Stimulated activated effector memory CD8-positive, alpha-beta T cell treated with anti-CD3 and anti-CD28 coated beads, Interleukin-12 subunit alpha, Interleukin-12 subunit beta, amount 100 ng/mL, for 72 hours (primary cell): ENCODE data around the gene DHRS3.
"Not testable (repeated sequence)": the region's sequence is repeated elsewhere in the genome, so short reads cannot be mapped to it uniquely, and the experiment has no call there.

Experiments
- ATAC-seq: fragments of 150-1000 bp; cut with Tn5 transposase; 2 replicates; pipeline ENCODE4 v1.10.0; 2021
- DNase-seq, 2 donors: peaks; one replicate each; pipeline ENCODE4 v3.0.0; 2021 to 2022; ENCODE audit warnings: low spot score in 2 of 2
- H3K27ac Mint-ChIP-seq: one replicate; pipeline ENCODE4 v1.8.0; 2022; ENCODE audit warnings: mild to moderate bottlenecking, mixed read lengths
- H3K36me3 Mint-ChIP-seq: one replicate; pipeline ENCODE4 v1.8.0; 2022; ENCODE audit warnings: mild to moderate bottlenecking, mixed read lengths
- H3K4me1 Mint-ChIP-seq: one replicate; pipeline ENCODE4 v1.8.0; 2022; ENCODE audit warnings: mixed read lengths
- H3K4me3 Mint-ChIP-seq: one replicate; pipeline ENCODE4 v1.8.0; 2022; ENCODE audit warnings: mild to moderate bottlenecking, mixed read lengths
- H3K9me3 Mint-ChIP-seq: one replicate; pipeline ENCODE4 v1.8.0; 2022; ENCODE audit warnings: mixed read lengths

The DHRS3 gene

DNA sequence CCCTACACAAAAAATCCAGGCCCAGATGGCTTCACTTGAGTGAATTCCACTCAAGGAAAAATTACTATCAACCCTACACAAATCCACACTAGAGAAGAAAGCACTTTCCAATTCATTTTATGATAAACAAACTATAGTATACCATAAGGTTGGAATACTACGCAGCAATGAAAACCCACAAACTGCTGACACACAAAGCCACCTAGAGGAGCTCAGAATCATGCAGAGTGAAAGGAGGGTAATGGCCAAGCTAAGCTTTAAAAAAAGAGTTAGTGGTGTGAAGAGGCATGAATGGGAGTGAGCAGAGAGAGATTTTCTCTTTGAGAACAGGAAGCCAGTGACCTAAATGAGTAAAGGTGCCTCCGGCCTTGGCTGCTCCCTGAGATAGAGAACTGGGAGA lies 93.7 kb downstream of the DHRS3 start:
- Mint-ChIP-seq H3K4me1 (peaks cover 25% of the 10 kb centered on the region), H3K27ac (peak overlapping the region; percentile 72)

DNA sequence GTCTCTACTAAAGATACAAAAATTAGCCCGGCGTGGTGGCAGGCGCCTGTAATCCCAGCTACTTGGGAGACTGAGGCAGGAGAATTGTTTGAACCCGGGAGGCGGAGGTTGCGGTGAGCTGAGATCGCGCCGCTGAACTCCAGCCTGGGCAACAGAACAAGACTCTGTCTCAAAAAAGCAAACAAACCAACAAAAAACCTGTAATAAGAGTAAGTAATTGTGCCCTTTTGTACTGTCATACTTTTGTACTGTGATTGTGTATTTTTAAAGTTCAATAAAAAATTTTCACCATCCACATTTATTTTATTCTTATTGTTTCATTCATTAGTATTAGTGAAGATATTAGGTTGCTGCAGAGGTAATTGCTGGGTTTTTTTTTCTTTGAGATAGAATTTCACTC lies 95.2 kb downstream of the DHRS3 start:
- ATAC-seq, H3K9me3 Mint-ChIP-seq, DNase-seq: not testable (repeated sequence)

More for the DNA sequence above, 93.7 kb downstream of the DHRS3 start:
- DNase-seq (no peak), ATAC-seq (no peak)
- Mint-ChIP-seq H3K9me3 (no peaks in the 10 kb centered on the region), H3K36me3 (no peaks in the 10 kb centered on the region), H3K4me3 (no peak overlapping the region)

GRCh38 chr1:12521096-12521495 lies 96.9 kb downstream of the DHRS3 start:
- no peak overlapping the region for H3K4me3 Mint-ChIP-seq
- ATAC-seq (no peak), DNase-seq (no peak)
- no peaks in the 10 kb centered on the region for H3K9me3 Mint-ChIP-seq
- H3K27ac Mint-ChIP-seq, result no peak overlapping the region
- peaks cover 36% of the 10 kb centered on the region for H3K4me1 Mint-ChIP-seq
- H3K36me3 Mint-ChIP-seq, result no peaks in the 10 kb centered on the region

More for the DNA sequence above, 95.2 kb downstream of the DHRS3 start:
- not testable (repeated sequence) for H3K4me3 Mint-ChIP-seq, H3K27ac Mint-ChIP-seq, H3K36me3 Mint-ChIP-seq
- H3K4me1 Mint-ChIP-seq, result peaks cover 31% of the 10 kb centered on the region

DNA sequence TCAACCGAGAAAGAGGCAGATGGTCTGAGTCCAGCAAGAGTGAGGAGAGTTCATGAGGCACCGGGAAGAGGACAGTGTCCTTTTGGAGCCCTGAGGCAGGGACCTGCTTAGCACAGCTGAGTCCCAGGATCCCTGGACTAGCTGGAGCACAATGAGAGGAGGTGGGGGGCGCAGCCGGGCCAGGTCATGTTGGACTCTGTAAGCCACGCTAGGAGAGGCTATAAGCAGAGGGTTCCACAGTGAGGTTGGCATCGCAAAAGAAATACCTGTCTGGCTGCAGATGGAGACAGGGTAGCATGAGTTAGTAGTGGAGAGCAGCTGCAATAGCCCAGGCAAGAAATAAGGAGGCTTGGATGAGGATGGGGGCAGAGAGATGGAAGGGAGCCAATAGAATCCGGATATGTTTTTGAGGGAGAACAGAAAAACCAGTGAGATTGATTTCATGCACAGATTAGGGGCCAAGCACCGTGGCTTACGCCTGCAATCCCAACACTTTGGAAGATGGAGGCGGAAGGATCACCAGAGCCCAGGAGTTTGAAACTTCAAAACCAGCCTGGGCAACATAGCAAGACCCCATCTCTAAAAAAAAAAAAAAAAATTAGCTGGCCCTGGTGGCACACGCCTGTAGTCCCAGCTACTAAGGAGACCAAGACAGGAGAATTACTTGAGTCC lies 98.2 kb downstream of the DHRS3 start:
- ATAC-seq (no peak), DNase-seq (no peak)
- no peaks in the 10 kb centered on the region for H3K9me3 Mint-ChIP-seq
- H3K27ac Mint-ChIP-seq, result peak overlapping the region; percentile 74
- H3K4me3 Mint-ChIP-seq, result no peak overlapping the region
- peaks cover 27% of the 10 kb centered on the region for H3K4me1 Mint-ChIP-seq
- H3K36me3 Mint-ChIP-seq, result no peaks in the 10 kb centered on the region

DNA sequence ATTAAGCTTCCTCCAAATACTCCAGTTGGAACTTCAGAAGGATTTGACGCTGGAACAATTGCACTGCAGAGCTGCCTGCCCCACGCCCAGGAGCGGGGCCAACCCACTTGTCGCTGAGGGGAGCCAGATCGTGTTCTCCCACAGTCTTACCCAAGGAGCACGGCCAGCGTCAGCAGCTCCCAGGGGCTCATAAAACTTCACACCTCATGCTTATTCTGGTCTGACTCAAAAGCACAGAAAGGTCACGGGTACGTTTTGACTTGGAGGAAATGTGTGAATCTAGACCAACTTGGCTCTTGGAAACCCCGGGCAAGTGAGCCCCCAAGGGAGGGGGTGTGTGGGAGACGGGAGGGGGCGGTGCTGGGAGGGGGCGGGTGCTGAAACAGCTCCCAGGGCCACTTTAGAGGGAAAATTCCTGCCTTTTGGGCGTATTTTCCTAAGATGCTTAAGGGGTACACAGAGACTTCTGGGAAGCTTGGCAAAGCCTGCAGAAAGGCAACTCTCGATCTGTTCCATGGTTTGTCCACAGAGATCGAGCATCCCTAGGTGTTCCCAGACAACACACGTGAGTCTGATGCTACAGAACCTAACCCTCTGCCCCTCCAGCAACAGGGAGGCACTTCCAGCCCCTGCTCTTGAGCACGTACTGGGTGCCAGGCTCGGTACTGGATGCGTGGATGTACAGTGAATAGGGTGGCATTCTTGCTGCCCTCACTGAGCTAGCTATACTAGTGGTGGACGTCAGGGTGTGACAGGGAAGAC lies 98.9 kb downstream of the DHRS3 start:
- H3K36me3 Mint-ChIP-seq, result no peaks in the 10 kb centered on the region
- ATAC-seq (peak; percentile 100), DNase-seq (peak; percentile 27 to 74)
- peaks cover 34% of the 10 kb centered on the region for H3K4me1 Mint-ChIP-seq
- H3K9me3 Mint-ChIP-seq, result no peaks in the 10 kb centered on the region
- peak overlapping the region; percentile 74 for H3K27ac Mint-ChIP-seq
- peak overlapping the region; percentile 51 for H3K4me3 Mint-ChIP-seq
